Endodermal cell (in vitro differentiated cells): ENCODE results near the gene LGALS12. TPM values are rescaled to one million over a fixed set of nuclear protein-coding genes. Genes with fewer than 3 reads are reported as not detected.
A peak's percentile ranks its signal among the peaks of the same experiment; 100 is the strongest.

Source experiments
- DNase-seq: peaks from one replicate; pipeline ENCODE4 v3.0.0-alpha.2; 2017
- H3K27ac ChIP-seq: 2 replicates; pipeline ENCODE4 v1.5.1; 2013; ENCODE audit warnings: mild to moderate bottlenecking, low read depth, low read length, moderate library complexity
- H3K27me3 ChIP-seq: 2 replicates; pipeline ENCODE4 v1.6.1; 2013; ENCODE audit warnings: mild to moderate bottlenecking, low read length, moderate library complexity; ENCODE audit not compliant: insufficient read depth, control insufficient read depth, poor library complexity, severe bottlenecking
- H3K36me3 ChIP-seq: 2 replicates; pipeline ENCODE4 v1.7.0; 2013; ENCODE audit warnings: mild to moderate bottlenecking, low read length, moderate library complexity; ENCODE audit not compliant: control insufficient read depth, insufficient read depth
- H3K4me1 ChIP-seq: one replicate; pipeline ENCODE4 v1.7.0; 2013; ENCODE audit warnings: low read length; ENCODE audit not compliant: control insufficient read depth, insufficient read depth
- H3K4me3 ChIP-seq: 2 replicates; pipeline ENCODE4 v1.5.1; 2013; ENCODE audit warnings: mild to moderate bottlenecking, low read length, moderate library complexity
- H3K9ac ChIP-seq: 2 replicates; pipeline ENCODE4 v1.6.1; 2013; ENCODE audit warnings: mild to moderate bottlenecking, low read length, moderate library complexity; ENCODE audit not compliant: poor library complexity, severe bottlenecking; ENCODE audit errors: extremely low read depth
- H3K9me3 ChIP-seq: 2 replicates; pipeline ENCODE4 v1.6.1; 2013; ENCODE audit warnings: mild to moderate bottlenecking, low read length, moderate library complexity; ENCODE audit not compliant: control insufficient read depth
- H3K27ac Mint-ChIP-seq: 2 replicates; pipeline ENCODE4 v1.8.0; 2020; ENCODE audit warnings: mixed read lengths
- H3K27me3 Mint-ChIP-seq: 2 replicates; pipeline ENCODE4 v1.8.0; 2021; ENCODE audit warnings: mild to moderate bottlenecking, mixed read lengths; ENCODE audit not compliant: insufficient read depth
- H3K36me3 Mint-ChIP-seq: 2 replicates; pipeline ENCODE4 v1.8.0; 2020; ENCODE audit warnings: low read depth, mixed read lengths
- H3K4me1 Mint-ChIP-seq: 2 replicates; pipeline ENCODE4 v1.8.0; 2020; ENCODE audit warnings: mixed read lengths
- H3K4me3 Mint-ChIP-seq: 2 replicates; pipeline ENCODE4 v1.8.0; 2020; ENCODE audit warnings: mild to moderate bottlenecking, moderate library complexity, mixed read lengths
- H3K9me3 Mint-ChIP-seq: 2 replicates; pipeline ENCODE4 v1.8.0; 2020; ENCODE audit warnings: mild to moderate bottlenecking, mixed read lengths
- WGBS, 2 experiments: methylation state at CpG; one replicate each; pipeline versions ENCODE4 v1.1.5 to v1.1.7; 2013; ENCODE audit warnings: missing lambda C conversion rate in 2 of 2, mixed read lengths in 1 of 2; ENCODE audit not compliant: insufficient coverage in 1 of 2, insufficient read length in 1 of 2; 5-methylcytosine and 5-hydroxymethylcytosine counted together
- total RNA-seq, 2 donors: library from RNA; stranded (reverse); fragmentation: NEBNext Ultra II Directional in 1 of 2; extraction: Animal tissue kit (Norgen Biotek cat#: 25700) in 1 of 2; gene quantifications; 2 replicates in 1 of 2; 3 replicates in 1 of 2; pipeline ENCODE4 v1.2.1, GENCODE V29; 2021
- TF ChIP-seq, protein P1 (sequence below): fragments of 200-600 bp; sonication (generic); conservative IDR thresholded peaks from 2 replicates; pipeline ENCODE4 v1.5.0; 2021; ENCODE audit warnings: antibody characterized with exemption, mild to moderate bottlenecking

The LGALS12 gene
- total RNA-seq, 2 donors from 2014 or later = 6.7 to 15.9 TPM

DNA sequence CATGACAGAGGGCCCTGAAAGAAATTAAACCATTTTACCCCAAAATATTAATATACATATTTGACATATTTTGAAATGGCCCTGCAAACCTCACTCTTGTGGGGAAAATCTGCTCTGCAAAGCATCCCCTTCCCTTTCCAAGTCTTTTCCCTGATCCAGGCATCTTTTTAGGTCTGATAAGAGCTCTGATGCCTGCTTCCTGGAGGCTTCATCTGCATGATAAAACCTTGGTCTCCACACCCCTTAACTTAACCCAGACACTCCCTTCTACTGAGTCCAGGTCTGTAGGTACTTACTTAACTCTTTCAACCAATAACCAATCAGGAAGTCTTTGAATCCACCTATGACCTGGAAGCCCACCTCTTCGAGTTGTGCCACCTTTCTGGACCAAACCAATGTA lies 1.8 kb upstream of the LGALS12 start:
- Histone ChIP-seq H3K9ac (no peak overlapping the region), H3K4me1 (peaks cover 3% of the 10 kb centered on the region), H3K36me3 (no peaks in the 10 kb centered on the region), H3K27ac (no peak overlapping the region), H3K27me3 (no peaks in the 10 kb centered on the region), H3K4me3 (peak overlapping the region; percentile 57), H3K9me3 (peaks cover 54% of the 10 kb centered on the region)
- Mint-ChIP-seq H3K27me3 (no peaks in the 10 kb centered on the region), H3K36me3 (peaks cover 15% of the 10 kb centered on the region), H3K9me3 (peaks cover 28% of the 10 kb centered on the region), H3K4me1 (peaks cover 53% of the 10 kb centered on the region), H3K27ac (no peak overlapping the region), H3K4me3 (no peak overlapping the region)
- WGBS, 2 experiments = 90% methylated on average over 1 of the region's 1 CpG
- DNase-seq = no peak
- TF ChIP-seq, protein P1, sequence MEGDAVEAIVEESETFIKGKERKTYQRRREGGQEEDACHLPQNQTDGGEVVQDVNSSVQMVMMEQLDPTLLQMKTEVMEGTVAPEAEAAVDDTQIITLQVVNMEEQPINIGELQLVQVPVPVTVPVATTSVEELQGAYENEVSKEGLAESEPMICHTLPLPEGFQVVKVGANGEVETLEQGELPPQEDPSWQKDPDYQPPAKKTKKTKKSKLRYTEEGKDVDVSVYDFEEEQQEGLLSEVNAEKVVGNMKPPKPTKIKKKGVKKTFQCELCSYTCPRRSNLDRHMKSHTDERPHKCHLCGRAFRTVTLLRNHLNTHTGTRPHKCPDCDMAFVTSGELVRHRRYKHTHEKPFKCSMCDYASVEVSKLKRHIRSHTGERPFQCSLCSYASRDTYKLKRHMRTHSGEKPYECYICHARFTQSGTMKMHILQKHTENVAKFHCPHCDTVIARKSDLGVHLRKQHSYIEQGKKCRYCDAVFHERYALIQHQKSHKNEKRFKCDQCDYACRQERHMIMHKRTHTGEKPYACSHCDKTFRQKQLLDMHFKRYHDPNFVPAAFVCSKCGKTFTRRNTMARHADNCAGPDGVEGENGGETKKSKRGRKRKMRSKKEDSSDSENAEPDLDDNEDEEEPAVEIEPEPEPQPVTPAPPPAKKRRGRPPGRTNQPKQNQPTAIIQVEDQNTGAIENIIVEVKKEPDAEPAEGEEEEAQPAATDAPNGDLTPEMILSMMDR = no peak

DNA sequence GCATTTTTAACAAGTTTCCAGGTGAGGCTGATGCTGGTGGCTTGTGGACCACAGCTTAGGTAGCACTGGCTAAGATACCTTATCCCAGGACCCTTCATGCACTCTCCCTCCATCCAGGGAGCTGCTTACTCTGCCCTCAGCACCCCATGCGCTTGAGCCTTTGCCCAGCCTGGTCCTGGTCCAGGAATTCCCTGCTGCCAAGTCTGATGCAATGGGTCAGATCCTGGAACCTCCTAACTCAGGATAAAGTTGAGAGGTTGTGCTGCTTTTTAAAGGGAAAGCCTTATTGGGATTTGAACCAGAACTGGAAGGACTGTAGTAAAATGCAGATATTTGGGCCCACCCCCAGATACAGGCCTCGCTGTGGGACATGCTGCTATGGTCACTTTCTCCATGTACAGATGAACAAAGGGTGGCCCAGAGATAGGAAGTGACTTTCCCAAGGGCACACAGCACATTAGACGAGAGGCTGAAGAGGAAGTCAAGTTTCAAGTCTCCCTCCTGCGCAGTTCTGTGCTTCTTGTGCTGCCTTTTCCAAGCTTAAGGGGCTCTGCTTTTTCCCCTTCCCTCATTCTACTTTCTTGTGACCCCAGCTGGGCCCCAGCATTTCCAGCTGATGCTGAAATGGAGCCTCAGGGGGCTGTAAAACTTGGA lies 824 bp upstream of the LGALS12 start:
- Histone ChIP-seq H3K36me3 (no peaks in the 10 kb centered on the region), H3K9me3 (peaks cover 44% of the 10 kb centered on the region), H3K27ac (no peak overlapping the region), H3K9ac (no peak overlapping the region), H3K4me3 (no peak overlapping the region), H3K27me3 (no peaks in the 10 kb centered on the region), H3K4me1 (peaks cover 3% of the 10 kb centered on the region)
- Mint-ChIP-seq H3K9me3 (peaks cover 19% of the 10 kb centered on the region), H3K36me3 (peaks cover 10% of the 10 kb centered on the region), H3K4me1 (peaks cover 53% of the 10 kb centered on the region), H3K4me3 (no peak overlapping the region), H3K27ac (no peak overlapping the region), H3K27me3 (no peaks in the 10 kb centered on the region)
- TF ChIP-seq, protein P1 = no peak
- 89 to 92% methylated on average over 3 to 4 of the region's 4 CpGs for WGBS, 2 experiments
- DNase-seq = no peak

DNA sequence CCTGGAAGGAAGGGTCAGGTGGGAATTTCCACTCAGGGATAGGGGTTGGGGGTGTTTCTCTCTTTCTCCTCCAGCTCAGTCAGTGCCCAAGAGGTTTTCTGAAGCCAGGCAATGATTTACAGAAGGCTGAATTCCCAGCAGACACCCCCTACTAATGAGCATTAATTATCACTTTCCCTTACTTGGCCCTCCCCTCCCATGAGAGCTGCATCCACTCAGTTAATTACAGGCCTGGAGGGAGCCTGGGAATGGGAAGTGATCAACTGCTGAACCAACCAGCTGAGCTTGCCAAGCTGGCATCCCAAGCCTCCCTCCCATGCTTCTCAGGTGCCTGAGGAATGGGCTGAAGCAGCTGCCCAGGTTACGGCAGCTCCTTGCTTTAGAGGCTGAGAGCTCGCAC lies 992 bp downstream of the LGALS12 start:
- WGBS, 2 experiments = 94% methylated on average over 2 of the region's 2 CpGs; no CpG with 5 or more reads in 1 of the 2 experiments
- Histone ChIP-seq H3K9ac (no peak overlapping the region), H3K27me3 (no peaks in the 10 kb centered on the region), H3K9me3 (peaks cover 31% of the 10 kb centered on the region), H3K36me3 (no peaks in the 10 kb centered on the region), H3K4me3 (no peak overlapping the region), H3K4me1 (peaks cover 3% of the 10 kb centered on the region), H3K27ac (no peak overlapping the region)
- H3K36me3 Mint-ChIP-seq = peaks cover 6% of the 10 kb centered on the region
- H3K27ac Mint-ChIP-seq = peak overlapping the region; percentile 80
- peaks cover 7% of the 10 kb centered on the region for H3K9me3 Mint-ChIP-seq
- DNase-seq = no peak
- H3K27me3 Mint-ChIP-seq = no peaks in the 10 kb centered on the region
- TF ChIP-seq, protein P1 = no peak
- peaks cover 51% of the 10 kb centered on the region for H3K4me1 Mint-ChIP-seq
- peak overlapping the region; percentile 50 for H3K4me3 Mint-ChIP-seq
